ENCODE measurements around the gene GSG1L.

Gene GSG1L

GRCh38 chr16:27840311-27841060 is 223.0 kb downstream of the GSG1L start:
- DNase-seq = no peak

- DNase-seq = no peak
Observed at GRCh38 chr16:27839419-27839818, 224.1 kb downstream of the GSG1L start.

- no peak for DNase-seq
Observed at GRCh38 chr16:27838536-27839175, 224.9 kb downstream of the GSG1L start.

- DNase-seq = no peak
Observed at GRCh38 chr16:27829975-27830374, 233.5 kb downstream of the GSG1L start.

- DNase-seq = no peak
Observed at GRCh38 chr16:27828671-27829070, 234.8 kb downstream of the GSG1L start.

GRCh38 chr16:27827765-27828164 is 235.7 kb downstream of the GSG1L start:
- DNase-seq = no peak

- no peak for DNase-seq
Observed at GRCh38 chr16:27826893-27827289, 236.6 kb downstream of the GSG1L start.

- no peak for DNase-seq
Observed at GRCh38 chr16:27826081-27826892, 237.2 kb downstream of the GSG1L start.

GRCh38 chr16:27824786-27825185 is 238.7 kb downstream of the GSG1L start:
- DNase-seq = no peak

- DNase-seq = no peak
Observed at GRCh38 chr16:27824006-27824405, 239.5 kb downstream of the GSG1L start.

- DNase-seq = no peak
Observed at GRCh38 chr16:27823421-27823820, 240.1 kb downstream of the GSG1L start.

GRCh38 chr16:27822996-27823395 is 240.5 kb downstream of the GSG1L start:
- no peak for DNase-seq

- DNase-seq = no peak
Observed at GRCh38 chr16:27822529-27822928, 241.0 kb downstream of the GSG1L start.

GRCh38 chr16:27820646-27821345 is 242.7 kb downstream of the GSG1L start:
- DNase-seq = no peak

GRCh38 chr16:27819881-27820610 is 243.5 kb downstream of the GSG1L start:
- no peak for DNase-seq

GRCh38 chr16:27819356-27819755 is 244.2 kb downstream of the GSG1L start:
- DNase-seq = no peak

GRCh38 chr16:27818246-27818645 is 245.3 kb downstream of the GSG1L start:
- DNase-seq = no peak

- no peak for DNase-seq
Observed at GRCh38 chr16:27817038-27817437, 246.5 kb downstream of the GSG1L start.

GRCh38 chr16:27816561-27816960 is 247.0 kb downstream of the GSG1L start:
- no peak for DNase-seq

- DNase-seq = no peak
Observed at GRCh38 chr16:27813591-27813990, 249.9 kb downstream of the GSG1L start.

- DNase-seq = no peak
Observed at GRCh38 chr16:27811881-27812280, 251.6 kb downstream of the GSG1L start.

- DNase-seq = no peak
Observed at GRCh38 chr16:27806986-27807385, 256.5 kb downstream of the GSG1L start.
